Activated T-cell treated with anti-CD3 and anti-CD28 coated beads, Interleukin-2, amount 50 U/mL, for 4 hours (primary cell): Measurements from ENCODE around the gene HSBP1. TPM values are rescaled to one million over a fixed set of nuclear protein-coding genes. Genes with fewer than 3 reads are reported as not detected.

Source experiments
- ATAC-seq, 2 donors: fragments of 200-7000 bp; cut with Tn5 transposase; one replicate each; pipeline ENCODE4 v1.10.0; 2021
- DNase-seq: peaks from one replicate; pipeline ENCODE4 v3.0.0-alpha.2; 2020
- H3K27me3 Mint-ChIP-seq: one replicate; pipeline ENCODE4 v1.8.0; 2021; ENCODE audit warnings: low read depth, mixed read lengths
- H3K36me3 Mint-ChIP-seq: one replicate; pipeline ENCODE4 v1.8.0; 2022; ENCODE audit warnings: mixed read lengths; ENCODE audit not compliant: insufficient read depth
- H3K4me1 Mint-ChIP-seq: one replicate; pipeline ENCODE4 v1.8.0; 2021; ENCODE audit warnings: low read depth, mixed read lengths
- H3K4me3 Mint-ChIP-seq: one replicate; pipeline ENCODE4 v1.8.0; 2021; ENCODE audit warnings: mild to moderate bottlenecking, moderate library complexity, mixed read lengths
- H3K9me3 Mint-ChIP-seq: one replicate; pipeline ENCODE4 v1.8.0; 2021; ENCODE audit warnings: mixed read lengths
- total RNA-seq, 3 donors: library from RNA; stranded (reverse); gene quantifications; one replicate each; pipeline ENCODE4 v1.2.1, GENCODE V29; 2021

HSBP1 gene
- total RNA-seq, 3 donors from 2014 or later, result 73.4 to 89.1 (median 78.9) TPM

- no peaks in the 10 kb centered on the region for H3K4me1 Mint-ChIP-seq
- no peak for DNase-seq
- ATAC-seq, result no peak
Measured at GRCh38 chr16:83859265-83859664, 51.5 kb downstream of the HSBP1 start.

GRCh38 chr16:83862661-83863060, 54.9 kb downstream of the HSBP1 start:
- H3K36me3 Mint-ChIP-seq, result no peaks in the 10 kb centered on the region
- H3K4me1 Mint-ChIP-seq, result no peaks in the 10 kb centered on the region
- peaks cover 9% of the 10 kb centered on the region for H3K9me3 Mint-ChIP-seq
- H3K27me3 Mint-ChIP-seq, result peaks cover 15% of the 10 kb centered on the region
- ATAC-seq (no peak), DNase-seq (no peak)
- H3K4me3 Mint-ChIP-seq, result no peak overlapping the region

More at GRCh38 chr16:83859265-83859664, 51.5 kb downstream of the HSBP1 start:
- Mint-ChIP-seq H3K27me3 (peaks cover 5% of the 10 kb centered on the region), H3K4me3 (no peak overlapping the region), H3K36me3 (no peaks in the 10 kb centered on the region), H3K9me3 (no peaks in the 10 kb centered on the region)

GRCh38 chr16:83863682-83864081, 55.9 kb downstream of the HSBP1 start:
- no peak for ATAC-seq
- Mint-ChIP-seq H3K4me3 (no peak overlapping the region), H3K27me3 (peaks cover 16% of the 10 kb centered on the region), H3K4me1 (no peaks in the 10 kb centered on the region), H3K9me3 (peaks cover 9% of the 10 kb centered on the region), H3K36me3 (no peaks in the 10 kb centered on the region)
- DNase-seq, result no peak

Other genes with a start within 250 kb of the HSBP1 start
- 1 to 10 TPM; 1.8 to 2.1 (median 1.9) TPM for gene MLYCD, start 91.1 kb downstream of the HSBP1 start, total RNA-seq
- gene OSGIN1, start 145.3 kb downstream of the HSBP1 start, total RNA-seq, result 1 to 10 TPM in 1 of 3 donors, under 1 TPM in 2; 0.63 to 1.9 (median 0.92) TPM
- gene NECAB2, start 160.3 kb downstream of the HSBP1 start, total RNA-seq, result not detected
- gene SLC38A8, start 234.8 kb downstream of the HSBP1 start, total RNA-seq, result not detected